Stimulated activated CD8-positive, alpha-beta memory T cell treated with anti-CD3 and anti-CD28 coated beads, Interleukin-12 subunit alpha, Interleukin-12 subunit beta, amount 100 ng/mL, for 4 hours (primary cell): ENCODE results near the gene EMC9.

ENCODE experiments used
- DNase-seq: peaks from one replicate; pipeline ENCODE4 v3.0.0-alpha.2; 2020; ENCODE audit warnings: low read depth

EMC9 gene

GRCh38 chr14:24149302-24149969 is 8.0 kb upstream of the EMC9 start:
- DNase-seq: no peak

- DNase-seq: no peak
Measured at GRCh38 chr14:24147761-24148428, 6.5 kb upstream of the EMC9 start.

GRCh38 chr14:24146978-24147760 is 5.8 kb upstream of the EMC9 start, which contains the start of gene RNF31:
Gene RNF31, plus strand, starts transcription at chr14:24147498. Its CDS starts 201 bp downstream, at chr14:24147699.
- peak; percentile 94 for DNase-seq

- DNase-seq: peak; percentile 73
Measured at GRCh38 chr14:24146453-24146977, 5.1 kb upstream of the EMC9 start, which contains the start of gene PSME2. Gene PSME2, minus strand, starts transcription at chr14:24146610. Its CDS starts 29 bp downstream, at chr14:24146581.

GRCh38 chr14:24145690-24146452 is 4.5 kb upstream of the EMC9 start:
- no peak for DNase-seq

- no peak for DNase-seq
Measured at GRCh38 chr14:24145219-24145618, 3.8 kb upstream of the EMC9 start.

GRCh38 chr14:24144451-24144850 is 3.1 kb upstream of the EMC9 start:
- DNase-seq: no peak

- DNase-seq: no peak
Measured at GRCh38 chr14:24143511-24143910, 2.1 kb upstream of the EMC9 start.

GRCh38 chr14:24139272-24139934 is 2.0 kb downstream of the EMC9 start:
- DNase-seq: no peak

- DNase-seq: no peak
Measured at GRCh38 chr14:24138396-24139271, 2.8 kb downstream of the EMC9 start.

- no peak for DNase-seq
Measured at GRCh38 chr14:24137529-24138395, 3.6 kb downstream of the EMC9 start.

GRCh38 chr14:24136684-24137528 is 4.5 kb downstream of the EMC9 start:
- no peak for DNase-seq

- DNase-seq: peak; percentile 90
Measured at GRCh38 chr14:24135834-24136683, 5.3 kb downstream of the EMC9 start, which contains the start of gene PSME1. Gene PSME1, plus strand, starts transcription at chr14:24136194. Its CDS starts 69 bp downstream, at chr14:24136263.

GRCh38 chr14:24135584-24135833 is 5.9 kb downstream of the EMC9 start:
- no peak for DNase-seq

GRCh38 chr14:24133735-24134134 is 7.7 kb downstream of the EMC9 start:
- DNase-seq: no peak

- no peak for DNase-seq
Measured at GRCh38 chr14:24132976-24133375, 8.4 kb downstream of the EMC9 start.

- no peak for DNase-seq
Measured at GRCh38 chr14:24132061-24132685, 9.2 kb downstream of the EMC9 start.
